Stomach smooth muscle (tissue), 2 donors: ENCODE data around the gene SHB.
A peak's percentile ranks its signal among the peaks of the same experiment; 100 is the strongest.
"Not testable (repeated sequence)": the region's sequence is repeated elsewhere in the genome, so short reads cannot be mapped to it uniquely, and the experiment has no call there.

ENCODE experiments used
- H3K27ac ChIP-seq: one replicate; pipeline ENCODE4 v1.7.0; 2013; ENCODE audit warnings: mild to moderate bottlenecking, low read length, inconsistent platforms
- H3K27me3 ChIP-seq, 2 donors: one replicate each; pipeline ENCODE4 v1.7.0; 2013; ENCODE audit warnings: low read length in 2 of 2; ENCODE audit not compliant: insufficient read depth in 2 of 2, control insufficient read depth in 1 of 2
- H3K36me3 ChIP-seq, 2 donors: one replicate each; pipeline ENCODE4 v1.7.0; 2013; ENCODE audit warnings: low read length in 2 of 2; ENCODE audit not compliant: control insufficient read depth in 2 of 2, insufficient read depth in 2 of 2
- H3K4me1 ChIP-seq: one replicate; pipeline ENCODE4 v1.7.0; 2013; ENCODE audit warnings: low read length; ENCODE audit not compliant: control insufficient read depth, insufficient read depth
- H3K4me3 ChIP-seq, 2 donors: one replicate each; pipeline ENCODE4 v1.7.0; 2013; ENCODE audit warnings: low read length in 2 of 2
- H3K9ac ChIP-seq, 2 donors: one replicate each; pipeline ENCODE4 v1.7.0; 2013; ENCODE audit warnings: low read length in 2 of 2, mild to moderate bottlenecking in 1 of 2
- H3K9me3 ChIP-seq, 2 donors: one replicate each; pipeline ENCODE4 v1.7.0; 2013; ENCODE audit warnings: low read length in 2 of 2; ENCODE audit not compliant: control insufficient read depth in 2 of 2
- donor health status: healthy.
- donor health status: Pancreatic carcinoma.

SHB gene

DNA sequence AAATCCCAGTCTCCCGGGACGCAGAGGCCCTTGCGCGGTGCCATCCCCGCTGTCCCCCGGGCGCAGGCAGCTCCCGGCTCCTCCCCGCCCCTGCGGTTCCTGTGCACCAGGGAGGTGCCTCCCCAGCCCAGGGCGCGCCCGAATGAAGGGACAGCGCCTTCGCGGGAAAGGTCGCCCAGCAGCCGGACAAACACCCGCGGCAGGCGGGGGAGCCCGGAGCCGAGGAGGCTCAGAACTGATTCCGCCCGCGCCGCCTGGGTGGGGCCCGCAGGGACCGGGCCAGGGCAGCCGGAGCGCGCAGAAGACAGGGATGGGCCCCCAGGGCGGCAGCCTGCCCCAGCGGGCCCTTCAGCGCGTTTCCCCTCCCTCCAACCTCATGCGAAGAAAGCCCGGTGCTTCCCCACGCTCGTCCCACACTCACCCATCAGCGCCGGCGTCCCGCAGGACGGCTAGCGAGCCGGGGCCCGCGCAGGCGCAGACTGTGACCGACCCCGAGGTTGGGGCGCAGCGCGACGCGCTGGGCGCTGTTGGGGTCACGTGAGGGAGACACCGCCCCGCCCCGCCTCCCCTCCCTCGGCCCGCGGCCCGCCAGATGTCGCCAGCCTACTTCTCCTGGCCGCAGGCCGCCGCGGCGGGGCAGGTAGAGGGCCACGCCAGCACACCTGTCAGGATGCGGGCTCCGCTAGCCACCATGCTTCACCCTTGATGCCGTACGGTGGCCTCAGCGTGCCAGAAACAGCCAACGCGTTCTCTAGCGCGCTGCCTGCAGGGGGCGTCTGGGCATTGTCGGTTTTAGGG, 165.2 kb downstream of the SHB start, which contains the start of gene SLC25A51:
SLC25A51 (minus strand) TSS at position 481 of the 798 bp plus-strand sequence. CDS start 15,577 bp downstream, outside the sequence.
- H3K9me3 ChIP-seq: no peaks in the 10 kb centered on the region
- H3K9ac ChIP-seq: peak within 1 kb of the TSS; percentile 88
- no peaks in the 10 kb centered on the region for H3K27me3 ChIP-seq
- peaks cover 4 to 5% of the 10 kb centered on the region in 2 donors for H3K36me3 ChIP-seq
- peak within 1 kb of the TSS; percentile 87 to 92 for H3K4me3 ChIP-seq
- peak within 1 kb of the TSS; percentile 80 for H3K27ac ChIP-seq
- H3K4me1 ChIP-seq: peaks cover 23% of the 10 kb centered on the region

DNA sequence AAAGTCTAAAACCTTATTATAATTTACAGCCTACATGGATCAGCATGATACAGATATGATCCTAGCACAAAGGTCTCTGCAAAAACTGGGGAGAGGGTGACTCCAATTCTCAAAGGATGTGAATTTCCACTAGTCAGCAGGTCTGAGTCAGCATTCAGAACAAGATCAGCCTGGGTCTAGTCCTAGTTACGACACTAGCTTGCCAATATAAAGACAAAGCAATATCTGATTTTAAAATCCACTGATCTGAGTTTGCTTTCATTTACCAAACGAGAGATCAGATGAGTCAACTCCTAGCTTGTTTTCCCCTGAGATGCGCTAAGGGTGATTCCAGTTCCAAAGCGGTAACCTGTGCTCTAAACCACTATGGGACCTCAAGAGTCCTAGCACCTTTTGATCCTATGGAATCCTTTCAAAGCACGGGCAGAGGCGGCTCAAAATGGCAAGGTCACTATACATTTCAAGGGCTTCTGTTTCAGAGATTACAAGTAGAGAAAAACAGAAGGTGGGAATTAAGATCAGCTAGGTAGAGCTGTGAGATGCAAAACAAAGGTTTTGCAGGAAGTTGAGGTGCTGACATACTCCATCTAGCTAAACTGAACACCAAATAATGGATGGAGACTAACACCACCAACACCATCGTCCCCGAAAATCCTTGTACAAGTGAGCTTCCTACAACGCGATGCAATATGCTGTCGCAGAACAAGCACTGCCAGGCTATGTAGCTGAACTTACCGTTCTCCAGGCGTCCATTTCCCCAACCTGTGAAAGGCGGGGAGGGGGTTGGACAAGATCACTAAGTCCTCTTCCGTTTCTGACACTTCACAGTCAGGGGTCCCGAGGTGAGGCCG, 166.0 kb downstream of the SHB start:
- no peaks in the 10 kb centered on the region for H3K9me3 ChIP-seq
- peaks cover 23% of the 10 kb centered on the region for H3K4me1 ChIP-seq
- peak overlapping the region; percentile 88 for H3K9ac ChIP-seq
- H3K27ac ChIP-seq: peak overlapping the region; percentile 80
- H3K27me3 ChIP-seq: no peaks in the 10 kb centered on the region
- H3K36me3 ChIP-seq: peaks cover 4 to 8% of the 10 kb centered on the region in 2 donors
- peak overlapping the region; percentile 87 to 92 for H3K4me3 ChIP-seq

GRCh38 chr9:37902131-37902530, 166.9 kb downstream of the SHB start:
- H3K36me3 ChIP-seq: peaks cover 6 to 8% of the 10 kb centered on the region in 2 donors
- no peak overlapping the region for H3K9ac ChIP-seq

GRCh38 chr9:37899041-37899440, 170.0 kb downstream of the SHB start:
- Histone ChIP-seq H3K9me3 (no peaks in the 10 kb centered on the region), H3K27ac (no peak overlapping the region), H3K9ac (no peak overlapping the region), H3K4me1 (peaks cover 13% of the 10 kb centered on the region), H3K27me3 (no peaks in the 10 kb centered on the region), H3K36me3 (peaks cover 15 to 17% of the 10 kb centered on the region in 2 donors), H3K4me3 (no peak overlapping the region)

More at GRCh38 chr9:37902131-37902530, 166.9 kb downstream of the SHB start:
- no peak overlapping the region for H3K4me3 ChIP-seq
- H3K27me3 ChIP-seq: no peaks in the 10 kb centered on the region
- H3K4me1 ChIP-seq: peaks cover 23% of the 10 kb centered on the region
- H3K9me3 ChIP-seq: no peaks in the 10 kb centered on the region
- H3K27ac ChIP-seq: no peak overlapping the region

- no peak overlapping the region for H3K9ac ChIP-seq
- no peak overlapping the region for H3K27ac ChIP-seq
- no peaks in the 10 kb centered on the region for H3K27me3 ChIP-seq
- H3K4me3 ChIP-seq: no peak overlapping the region
- peaks cover 1% of the 10 kb centered on the region for H3K4me1 ChIP-seq
- H3K9me3 ChIP-seq: no peaks in the 10 kb centered on the region
- H3K36me3 ChIP-seq: peaks cover 21 to 28% of the 10 kb centered on the region in 2 donors
Measured at GRCh38 chr9:37897665-37898064, 171.4 kb downstream of the SHB start.

DNA sequence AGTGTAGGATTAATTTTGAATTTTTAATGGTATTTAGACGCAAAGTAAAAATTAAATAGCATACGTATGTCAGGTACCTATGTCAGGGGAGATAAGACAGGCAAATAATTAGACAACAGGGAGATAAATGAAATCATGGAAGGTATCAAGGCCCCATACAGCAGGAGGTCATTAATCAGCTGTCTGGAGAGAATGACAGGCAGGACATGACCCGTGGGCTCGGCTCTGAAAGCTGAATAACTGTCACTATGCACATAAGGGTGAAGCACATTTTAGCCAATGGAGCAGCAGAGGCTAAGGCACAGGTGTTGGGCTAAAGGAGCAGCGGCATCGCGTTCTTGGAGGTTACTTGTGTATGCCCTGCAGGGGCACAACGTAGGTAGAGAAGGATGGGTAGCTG, 177.0 kb downstream of the SHB start:
- Histone ChIP-seq H3K36me3 (peaks cover 20 to 23% of the 10 kb centered on the region in 2 donors), H3K27me3 (no peaks in the 10 kb centered on the region), H3K4me3 (no peak overlapping the region), H3K9me3 (no peaks in the 10 kb centered on the region), H3K4me1 (no peaks in the 10 kb centered on the region), H3K9ac (no peak overlapping the region), H3K27ac (no peak overlapping the region)

DNA sequence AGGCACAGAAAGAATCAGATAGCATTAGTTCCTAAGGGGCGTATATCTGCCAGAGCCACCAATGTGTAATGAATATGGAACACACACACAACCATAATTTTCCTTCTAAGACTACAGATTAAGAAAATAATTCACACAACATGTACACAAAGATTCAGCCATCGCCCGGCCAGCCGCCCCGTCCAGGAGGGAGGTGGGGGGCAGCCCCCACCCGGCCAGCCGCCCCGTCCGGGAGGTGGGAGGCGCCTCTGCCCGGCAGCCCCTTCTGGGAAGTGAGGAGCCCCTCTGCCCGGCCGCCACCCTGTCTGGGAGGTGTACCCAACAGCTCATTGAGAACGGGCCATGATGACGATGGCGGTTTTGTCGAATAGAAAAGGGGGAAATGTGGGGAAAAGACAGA, 178.0 kb downstream of the SHB start:
- not testable (repeated sequence) for H3K9me3 ChIP-seq, H3K27ac ChIP-seq, H3K4me3 ChIP-seq, H3K27me3 ChIP-seq, H3K9ac ChIP-seq, H3K4me1 ChIP-seq
- H3K36me3 ChIP-seq: peaks cover 16 to 20% of the 10 kb centered on the region in 2 donors

DNA sequence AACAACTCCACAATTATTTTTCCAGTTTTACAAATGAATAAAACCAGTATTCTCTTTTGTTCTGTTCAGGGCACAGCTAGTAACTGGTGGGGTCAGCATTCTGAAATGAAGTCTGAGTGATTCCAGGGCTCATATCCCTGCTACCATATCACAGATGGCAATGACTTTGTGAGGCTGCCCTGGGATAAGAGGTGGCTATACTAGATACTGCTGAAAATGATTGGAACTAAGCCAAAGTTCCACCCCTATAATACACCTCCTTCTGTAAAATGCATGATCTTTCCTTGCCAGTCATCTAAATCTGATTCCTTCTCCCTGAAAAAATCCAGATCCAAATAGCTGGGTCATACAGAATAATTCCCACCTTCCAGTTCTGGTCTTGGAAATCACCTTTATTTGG, 179.5 kb downstream of the SHB start:
- Histone ChIP-seq H3K9me3 (no peaks in the 10 kb centered on the region), H3K27me3 (no peaks in the 10 kb centered on the region), H3K36me3 (peaks cover 12 to 15% of the 10 kb centered on the region in 2 donors), H3K4me1 (no peaks in the 10 kb centered on the region), H3K27ac (no peak overlapping the region), H3K9ac (no peak overlapping the region), H3K4me3 (no peak overlapping the region)

- not testable (repeated sequence) for H3K4me1 ChIP-seq, H3K27ac ChIP-seq, H3K9ac ChIP-seq, H3K36me3 ChIP-seq, H3K27me3 ChIP-seq, H3K9me3 ChIP-seq, H3K4me3 ChIP-seq
Measured at GRCh38 chr9:37887977-37888583, 180.9 kb downstream of the SHB start.

DNA sequence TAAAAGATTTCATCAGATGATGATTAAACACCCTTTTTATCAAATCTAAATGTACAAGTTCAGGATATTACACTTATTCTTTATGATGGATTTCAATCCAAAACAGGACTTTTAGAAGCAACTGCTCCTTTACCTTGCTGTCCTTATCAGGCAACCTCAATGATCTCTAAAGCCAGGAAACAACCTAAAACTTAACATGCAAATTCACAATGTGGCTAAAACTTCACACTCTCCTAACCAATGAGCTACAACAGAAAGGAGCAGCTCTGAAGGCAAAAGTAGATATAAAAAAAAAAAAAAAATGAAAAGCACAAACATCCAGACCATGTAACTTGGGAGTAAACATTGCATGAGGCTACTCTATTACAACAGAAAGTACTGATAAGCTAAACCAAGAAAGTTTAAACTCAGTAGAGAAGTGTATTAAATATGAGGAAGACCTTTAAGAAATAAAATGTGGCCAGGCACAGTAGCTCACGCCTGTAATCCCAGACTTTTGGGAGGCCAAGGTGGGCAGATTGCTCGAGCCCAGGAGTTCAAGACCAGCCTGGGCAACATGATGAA, 188.0 kb downstream of the SHB start:
- no peak overlapping the region for H3K27ac ChIP-seq
- no peaks in the 10 kb centered on the region for H3K4me1 ChIP-seq
- peaks cover 7 to 8% of the 10 kb centered on the region in 2 donors for H3K36me3 ChIP-seq
- no peak overlapping the region for H3K9ac ChIP-seq
- no peaks in the 10 kb centered on the region for H3K9me3 ChIP-seq
- no peak overlapping the region for H3K4me3 ChIP-seq
- no peaks in the 10 kb centered on the region for H3K27me3 ChIP-seq
